HUES48 (cell line): ENCODE data around the gene MAP4.

Experiments used
- H3K27ac ChIP-seq: one replicate; pipeline ENCODE4 v1.7.0; 2013; ENCODE audit warnings: low read depth, low read length, inconsistent platforms
- H3K27me3 ChIP-seq: 2 replicates; pipeline ENCODE4 v1.6.1; 2013; ENCODE audit warnings: mild to moderate bottlenecking, low read length; ENCODE audit not compliant: control insufficient read depth, insufficient read depth
- H3K36me3 ChIP-seq: 2 replicates; pipeline ENCODE4 v1.6.1; 2013; ENCODE audit warnings: low read length; ENCODE audit not compliant: control insufficient read depth, insufficient read depth
- H3K4me1 ChIP-seq: 2 replicates; pipeline ENCODE4 v1.6.1; 2013; ENCODE audit warnings: mild to moderate bottlenecking, low read length; ENCODE audit not compliant: control insufficient read depth, insufficient read depth
- H3K4me3 ChIP-seq: 2 replicates; pipeline ENCODE4 v1.5.1; 2013; ENCODE audit warnings: mild to moderate bottlenecking, low read depth, low read length
- H3K9ac ChIP-seq: 2 replicates; pipeline ENCODE4 v1.6.1; 2013; ENCODE audit warnings: mild to moderate bottlenecking, low read depth, low read length, moderate library complexity
- H3K9me3 ChIP-seq: 2 replicates; pipeline ENCODE4 v1.6.1; 2013; ENCODE audit warnings: low read length; ENCODE audit not compliant: control insufficient read depth, insufficient read depth

Gene MAP4

DNA sequence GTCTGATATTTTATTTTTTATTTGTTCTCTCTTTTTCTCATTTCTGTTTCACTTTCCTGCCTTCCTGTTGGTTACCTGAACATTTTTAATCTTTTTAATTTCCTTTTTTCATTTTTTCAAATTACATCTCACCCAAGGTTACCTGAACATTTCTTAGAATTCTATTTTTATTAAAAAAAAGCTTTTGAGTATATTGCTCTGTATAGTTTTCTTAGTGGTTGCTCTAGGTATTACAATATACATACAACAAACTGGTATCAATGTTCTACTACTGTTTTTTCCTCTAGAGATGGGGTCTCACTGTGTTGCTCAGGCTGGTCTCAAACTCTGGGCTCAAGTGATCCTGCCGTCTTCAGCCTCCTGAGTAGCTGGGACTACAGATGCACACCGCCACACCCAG lies 133.9 kb downstream of the MAP4 start:
- Histone ChIP-seq H3K27ac (no peak overlapping the region), H3K4me3 (no peak overlapping the region), H3K27me3 (no peaks in the 10 kb centered on the region), H3K36me3 (peaks cover 11% of the 10 kb centered on the region), H3K9me3 (no peaks in the 10 kb centered on the region), H3K9ac (no peak overlapping the region), H3K4me1 (no peaks in the 10 kb centered on the region)

DNA sequence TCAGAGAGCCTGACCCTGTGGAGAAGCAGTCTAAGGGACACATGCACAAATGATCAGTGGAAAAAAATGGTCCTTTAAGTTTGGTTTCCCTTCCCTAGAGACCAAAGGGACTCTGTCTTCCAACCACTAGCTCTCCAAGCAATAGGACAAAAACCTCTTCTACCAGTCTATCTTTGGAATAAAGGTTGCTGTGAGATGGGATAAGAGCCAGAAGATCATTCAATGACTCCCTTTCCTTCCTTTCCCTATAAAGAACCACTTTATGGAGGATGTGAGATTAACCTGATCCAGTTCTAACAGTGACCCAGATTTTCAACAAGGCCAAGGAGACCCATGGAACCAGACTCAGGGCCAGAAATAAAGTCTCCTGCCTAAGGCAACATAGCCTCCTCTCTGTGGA lies 138.5 kb downstream of the MAP4 start:
- peaks cover 30% of the 10 kb centered on the region for H3K36me3 ChIP-seq
- H3K9ac ChIP-seq: no peak overlapping the region
- H3K27me3 ChIP-seq: no peaks in the 10 kb centered on the region
- no peak overlapping the region for H3K4me3 ChIP-seq
- H3K27ac ChIP-seq: no peak overlapping the region
- H3K9me3 ChIP-seq: no peaks in the 10 kb centered on the region
- 0 out of 2 replicates have a peak, but pooled peaks cover 6% of the 10 kb centered on the region for H3K4me1 ChIP-seq

DNA sequence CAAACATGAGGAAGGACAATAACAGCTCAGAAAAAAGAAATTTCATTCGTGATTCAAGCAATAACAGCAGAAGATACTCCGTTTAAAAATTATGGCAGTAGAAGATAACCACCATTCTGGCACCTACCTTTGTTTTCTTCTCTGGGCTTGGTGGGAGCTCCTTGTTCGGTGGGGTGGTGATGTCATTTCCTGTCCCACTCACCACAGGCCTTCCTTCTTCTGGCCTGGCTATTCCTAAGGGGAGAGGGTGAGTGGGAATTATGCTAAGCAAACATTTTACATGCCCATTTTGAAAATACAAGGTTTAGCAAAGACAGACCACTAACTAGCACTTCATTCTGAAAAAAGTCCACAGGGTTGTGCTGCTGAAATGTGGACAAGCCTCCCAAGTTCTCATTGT lies 138.9 kb downstream of the MAP4 start:
- H3K9me3 ChIP-seq: no peaks in the 10 kb centered on the region
- no peak overlapping the region for H3K27ac ChIP-seq
- H3K27me3 ChIP-seq: no peaks in the 10 kb centered on the region
- no peak overlapping the region for H3K4me3 ChIP-seq
- H3K4me1 ChIP-seq: 0 out of 2 replicates have a peak, but pooled peaks cover 6% of the 10 kb centered on the region
- no peak overlapping the region for H3K9ac ChIP-seq
- peaks cover 34% of the 10 kb centered on the region for H3K36me3 ChIP-seq

DNA sequence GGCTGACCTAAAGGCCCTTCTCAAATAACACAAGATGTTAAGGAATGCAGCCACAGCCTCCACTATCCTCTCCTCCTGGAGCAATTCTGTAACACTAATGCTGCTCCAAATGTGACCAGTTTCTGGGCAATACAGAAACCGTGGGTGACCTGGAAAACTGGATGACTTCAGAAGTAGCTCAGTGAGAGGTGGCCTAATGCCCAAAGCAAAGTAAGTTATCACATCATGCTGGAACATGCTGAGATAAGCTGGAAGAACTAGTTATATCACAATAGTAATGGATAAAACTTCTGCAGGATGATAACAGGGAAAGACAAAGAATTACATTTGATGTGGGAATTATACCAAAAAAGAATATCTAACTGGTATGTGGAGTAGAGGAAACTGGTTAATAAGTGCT lies 141.3 kb downstream of the MAP4 start:
- H3K9ac ChIP-seq: no peak overlapping the region
- peak overlapping the region; percentile 61 for H3K27ac ChIP-seq
- H3K4me1 ChIP-seq: 0 out of 2 replicates have a peak, but pooled peaks cover 6% of the 10 kb centered on the region
- no peaks in the 10 kb centered on the region for H3K9me3 ChIP-seq
- no peak overlapping the region for H3K4me3 ChIP-seq
- peaks cover 56% of the 10 kb centered on the region for H3K36me3 ChIP-seq
- no peaks in the 10 kb centered on the region for H3K27me3 ChIP-seq

DNA sequence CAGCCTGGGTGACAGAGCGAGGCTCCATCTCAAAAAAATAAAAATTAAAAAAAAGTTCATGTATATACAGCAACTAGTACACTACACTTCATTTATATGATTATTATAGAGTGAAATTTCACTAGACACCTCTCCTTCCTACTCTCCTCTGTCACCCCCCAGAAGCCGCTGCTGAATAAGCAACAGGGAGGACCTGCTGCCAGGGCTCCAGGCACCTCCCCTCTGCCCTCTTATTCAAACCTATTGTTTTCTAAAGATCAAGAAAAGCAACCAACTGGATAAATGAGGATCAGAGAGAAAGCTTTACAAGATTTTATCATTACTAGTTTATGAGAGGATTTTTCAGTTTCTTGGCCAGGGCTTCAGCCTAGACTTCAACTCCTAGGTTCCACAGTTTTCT lies 141.8 kb downstream of the MAP4 start:
- Histone ChIP-seq H3K27me3 (no peaks in the 10 kb centered on the region), H3K9ac (no peak overlapping the region), H3K27ac (peak overlapping the region; percentile 61), H3K36me3 (peaks cover 61% of the 10 kb centered on the region), H3K4me3 (no peak overlapping the region), H3K4me1 (0 out of 2 replicates have a peak, but pooled peaks cover 6% of the 10 kb centered on the region), H3K9me3 (no peaks in the 10 kb centered on the region)

DNA sequence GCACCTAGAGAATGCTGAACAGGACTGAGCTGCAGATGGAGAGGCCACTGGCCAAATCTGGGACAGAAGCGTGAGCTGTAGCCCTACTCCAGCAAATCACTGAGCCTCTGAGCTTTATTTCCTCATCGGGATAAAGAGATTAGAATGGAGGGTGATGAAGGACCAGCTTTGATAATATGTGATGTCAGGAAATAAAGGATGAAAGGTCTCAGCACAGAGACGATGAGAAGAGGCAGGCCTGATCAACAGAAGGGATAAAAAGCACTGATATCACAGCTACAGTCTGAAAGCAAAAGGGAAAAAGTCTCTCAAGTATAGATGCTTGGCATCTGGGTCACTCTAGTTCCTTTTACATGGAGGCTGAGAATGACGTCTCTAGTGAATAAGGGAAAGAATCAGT lies 143.3 kb downstream of the MAP4 start:
- no peak overlapping the region for H3K27ac ChIP-seq
- peaks cover 76% of the 10 kb centered on the region for H3K36me3 ChIP-seq
- no peaks in the 10 kb centered on the region for H3K9me3 ChIP-seq
- no peaks in the 10 kb centered on the region for H3K27me3 ChIP-seq
- H3K4me1 ChIP-seq: 0 out of 2 replicates have a peak, but pooled peaks cover 6% of the 10 kb centered on the region
- H3K9ac ChIP-seq: no peak overlapping the region
- no peak overlapping the region for H3K4me3 ChIP-seq

DNA sequence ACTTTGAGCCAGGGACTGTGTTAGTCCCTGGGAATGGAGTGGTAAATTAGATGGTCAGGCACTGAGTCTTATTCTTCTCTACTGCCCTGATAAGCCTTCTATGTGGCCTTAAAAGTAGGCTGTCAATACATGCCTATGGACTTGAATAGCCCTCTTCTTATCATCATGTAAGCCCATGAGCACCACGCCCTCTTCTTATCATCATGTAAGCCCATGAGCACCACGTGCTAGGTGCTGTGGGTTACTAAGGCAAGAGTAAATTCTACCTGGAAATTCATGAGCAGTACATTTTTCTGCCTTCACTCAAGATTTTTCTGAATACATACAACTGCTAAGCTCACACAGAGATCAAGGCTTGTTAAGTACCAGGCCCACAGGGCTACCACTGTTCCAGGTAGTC lies 144.8 kb downstream of the MAP4 start:
- H3K27me3 ChIP-seq: no peaks in the 10 kb centered on the region
- peaks cover 83% of the 10 kb centered on the region for H3K36me3 ChIP-seq
- H3K4me3 ChIP-seq: no peak overlapping the region
- H3K9me3 ChIP-seq: no peaks in the 10 kb centered on the region
- 0 out of 2 replicates have a peak, but pooled peaks cover 6% of the 10 kb centered on the region for H3K4me1 ChIP-seq
- no peak overlapping the region for H3K9ac ChIP-seq
- no peak overlapping the region for H3K27ac ChIP-seq

DNA sequence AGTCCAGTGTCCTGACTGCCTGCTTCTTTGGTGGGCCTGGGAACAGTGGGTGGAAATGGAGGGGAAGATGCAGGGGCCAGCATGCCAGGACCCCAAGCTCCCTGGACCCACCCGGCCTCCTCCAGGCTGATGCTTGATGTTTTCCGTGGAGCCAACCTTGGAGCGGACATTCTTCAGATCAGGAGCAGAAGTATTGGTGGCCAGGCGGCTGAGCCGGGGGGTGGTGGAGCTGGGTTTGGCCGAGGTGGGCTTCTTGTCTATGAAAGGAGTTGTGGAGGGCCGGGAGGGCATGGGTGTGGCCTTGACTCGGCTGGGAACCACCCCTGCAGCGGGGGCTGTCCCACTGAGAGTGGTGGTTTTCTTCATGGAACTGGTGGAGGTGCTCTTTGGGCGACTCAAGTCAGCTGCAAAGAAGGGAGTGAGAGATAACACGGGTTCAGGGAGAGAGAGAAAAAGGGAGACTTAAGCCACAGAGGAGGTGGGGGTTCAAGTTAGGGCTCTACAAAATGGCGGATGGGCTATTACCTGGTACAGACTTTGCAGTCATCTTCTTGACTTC lies 145.4 kb downstream of the MAP4 start:
- Histone ChIP-seq H3K9ac (no peak overlapping the region), H3K9me3 (no peaks in the 10 kb centered on the region), H3K36me3 (peaks cover 83% of the 10 kb centered on the region), H3K4me1 (0 out of 2 replicates have a peak, but pooled peaks cover 6% of the 10 kb centered on the region), H3K27me3 (no peaks in the 10 kb centered on the region), H3K4me3 (no peak overlapping the region), H3K27ac (no peak overlapping the region)

DNA sequence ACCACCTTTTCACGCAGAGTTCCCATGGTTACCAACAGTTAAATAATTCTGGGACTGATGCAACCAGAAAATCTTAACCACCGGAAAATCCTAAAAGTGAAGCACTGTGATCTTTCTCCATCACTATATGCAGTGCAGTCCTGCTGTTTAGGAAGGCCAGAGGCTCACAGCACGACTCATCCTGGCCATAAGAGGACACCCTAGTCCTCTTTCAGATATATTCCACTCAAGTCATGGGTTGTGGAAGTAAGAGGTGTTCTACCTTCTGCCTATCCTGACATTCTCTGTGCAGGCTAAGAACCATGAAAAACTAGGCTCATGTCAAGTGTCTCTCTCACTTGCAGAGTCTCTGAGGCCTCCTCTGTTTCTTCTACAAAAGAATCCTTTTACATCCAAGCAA lies 146.1 kb downstream of the MAP4 start:
- no peaks in the 10 kb centered on the region for H3K27me3 ChIP-seq
- 0 out of 2 replicates have a peak, but pooled peaks cover 6% of the 10 kb centered on the region for H3K4me1 ChIP-seq
- H3K9ac ChIP-seq: no peak overlapping the region
- no peak overlapping the region for H3K27ac ChIP-seq
- H3K36me3 ChIP-seq: peaks cover 83% of the 10 kb centered on the region
- no peaks in the 10 kb centered on the region for H3K9me3 ChIP-seq
- no peak overlapping the region for H3K4me3 ChIP-seq

DNA sequence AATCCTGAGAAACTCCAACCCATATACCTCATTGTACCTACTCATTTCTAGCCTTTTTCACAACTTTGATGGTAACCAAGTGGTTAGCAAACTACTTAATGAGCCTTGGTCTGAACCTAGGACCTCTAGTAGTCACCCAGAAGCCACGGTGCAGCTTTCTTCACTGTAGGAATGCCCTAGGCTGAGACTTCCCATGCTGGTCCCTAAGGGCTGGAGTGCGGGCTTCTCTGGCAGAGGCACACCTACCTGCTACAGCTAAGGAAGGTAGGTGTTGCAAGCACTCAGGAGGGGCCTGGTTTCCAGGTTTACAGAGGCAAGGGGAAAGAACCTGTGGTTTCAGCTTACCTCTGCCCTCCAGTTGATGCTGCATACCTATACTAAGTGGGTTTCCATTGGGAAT lies 147.9 kb downstream of the MAP4 start:
- Histone ChIP-seq H3K27ac (no peak overlapping the region), H3K27me3 (no peaks in the 10 kb centered on the region), H3K9ac (no peak overlapping the region), H3K36me3 (peaks cover 83% of the 10 kb centered on the region), H3K4me3 (no peak overlapping the region), H3K9me3 (no peaks in the 10 kb centered on the region), H3K4me1 (no peaks in the 10 kb centered on the region)

DNA sequence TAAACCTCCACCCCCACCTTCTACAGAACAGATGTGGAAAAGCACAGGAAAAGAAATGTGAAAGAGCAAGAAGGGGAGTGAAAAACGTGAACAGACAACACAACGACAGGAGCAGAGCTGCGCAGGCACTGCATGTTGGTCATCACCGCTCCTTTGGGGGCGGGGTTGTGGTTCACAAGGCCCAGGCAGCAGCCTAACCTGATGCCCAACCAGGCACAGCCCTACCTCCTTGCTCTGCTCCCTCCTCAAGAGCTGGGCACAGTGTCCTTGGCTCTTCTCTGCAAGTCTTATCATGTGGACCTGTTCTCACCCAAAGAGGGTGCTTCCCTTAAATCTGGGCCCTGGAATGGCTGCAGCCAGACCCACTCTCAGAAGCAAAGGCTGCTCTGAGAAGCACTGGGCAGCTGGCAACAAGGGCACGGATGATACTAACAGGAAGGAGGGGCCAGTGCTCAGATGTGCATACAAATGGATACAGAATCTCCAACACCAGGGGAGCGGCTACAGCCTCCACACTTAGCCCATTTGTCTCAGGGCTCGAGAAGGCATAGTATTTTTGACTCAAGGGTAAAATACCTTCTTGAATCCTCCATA lies 148.7 kb downstream of the MAP4 start:
- H3K9ac ChIP-seq: no peak overlapping the region
- peaks cover 76% of the 10 kb centered on the region for H3K36me3 ChIP-seq
- H3K9me3 ChIP-seq: no peaks in the 10 kb centered on the region
- H3K27me3 ChIP-seq: no peaks in the 10 kb centered on the region
- H3K4me1 ChIP-seq: no peaks in the 10 kb centered on the region
- no peak overlapping the region for H3K27ac ChIP-seq
- no peak overlapping the region for H3K4me3 ChIP-seq
